GM21447 (cell line): ENCODE data around the gene CEP41.
"Not testable (repeated sequence)": the region's sequence is repeated elsewhere in the genome, so short reads cannot be mapped to it uniquely, and the experiment has no call there.

Experiments used
- ATAC-seq: cut with Tn5 transposase; IDR thresholded peaks from one replicate; pipeline ENCODE4 v1.9.1; 2021; ENCODE audit not compliant: unreplicated experiment

The CEP41 gene

GRCh38 chr7:130390486-130390885, 50.3 kb downstream of the CEP41 start:
- no peak for ATAC-seq

DNA sequence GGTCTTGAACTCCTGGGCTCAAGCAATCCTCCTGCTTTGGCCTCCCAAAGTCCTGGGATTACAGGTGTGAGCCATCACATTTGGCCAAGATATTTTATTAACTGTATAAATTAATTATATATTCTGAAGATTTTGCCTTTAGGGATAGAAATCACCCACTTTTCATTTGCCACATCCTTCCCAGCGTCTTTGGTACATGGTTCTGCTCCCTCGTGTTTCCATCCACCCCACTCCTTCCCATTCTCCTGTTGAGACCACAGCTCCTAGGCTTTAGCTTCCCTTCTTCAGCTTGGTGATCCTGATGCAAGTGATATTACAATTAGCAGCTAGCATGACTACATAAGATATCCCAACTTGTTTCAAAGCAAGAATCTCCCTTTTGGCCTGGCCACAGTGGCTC, 52.1 kb downstream of the CEP41 start:
- no peak for ATAC-seq

DNA sequence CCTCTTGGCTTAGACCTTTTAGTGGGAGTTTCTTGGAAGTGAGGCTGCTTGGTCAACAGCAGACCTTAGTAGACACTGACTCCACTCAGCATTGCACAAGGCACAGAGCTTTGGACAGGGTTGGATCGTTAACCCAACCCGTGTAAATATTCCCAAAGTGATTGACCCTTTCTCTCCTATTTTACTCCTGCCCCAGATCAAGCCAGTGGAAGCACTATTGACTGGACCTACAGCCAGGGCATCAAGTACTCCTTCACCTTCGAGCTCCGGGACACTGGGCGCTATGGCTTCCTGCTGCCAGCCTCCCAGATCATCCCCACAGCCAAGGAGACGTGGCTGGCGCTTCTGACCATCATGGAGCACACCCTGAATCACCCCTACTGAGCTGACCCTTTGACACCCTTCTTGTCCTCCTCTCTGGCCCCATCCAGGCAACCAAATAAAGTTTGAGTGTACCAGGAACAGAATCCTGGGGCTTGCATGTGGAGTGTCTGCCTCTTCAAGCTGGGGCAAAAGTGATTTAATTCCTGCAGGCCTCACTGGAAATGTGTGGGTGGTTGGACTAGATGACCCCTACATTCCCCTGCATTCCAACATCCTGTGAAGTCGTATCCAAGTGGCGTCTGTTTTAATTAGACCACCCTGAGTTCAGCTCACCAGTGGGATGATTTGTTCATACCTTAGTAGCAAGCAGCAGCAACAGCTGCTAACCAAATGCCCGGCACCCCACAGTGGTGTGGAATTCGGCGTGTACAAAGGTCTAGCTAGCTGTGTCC, 53.0 kb downstream of the CEP41 start:
- ATAC-seq, result no peak

- no peak for ATAC-seq
These were observed 53.5 kb downstream of the CEP41 start for GRCh38 chr7:130387306-130387627.

DNA sequence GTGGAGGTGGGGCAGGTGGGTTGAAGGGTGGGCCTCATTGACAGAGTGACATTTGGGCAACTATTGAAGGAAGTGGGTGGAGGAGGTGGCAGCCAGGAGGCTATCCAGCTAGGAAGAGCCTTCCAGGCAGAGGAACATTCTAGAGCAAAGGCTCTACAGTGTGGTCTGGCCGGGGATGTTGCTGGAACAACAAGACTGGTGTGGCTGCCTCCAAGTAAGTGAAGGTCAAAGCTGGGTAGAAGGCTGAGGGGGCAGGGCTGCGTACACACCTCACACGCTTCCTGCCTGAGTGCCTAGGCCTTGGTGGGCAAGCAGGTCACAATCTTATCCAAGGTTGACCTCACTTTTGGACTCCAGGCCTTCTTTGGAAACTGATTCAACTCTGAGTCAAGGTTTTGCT, 53.9 kb downstream of the CEP41 start:
- no peak for ATAC-seq

DNA sequence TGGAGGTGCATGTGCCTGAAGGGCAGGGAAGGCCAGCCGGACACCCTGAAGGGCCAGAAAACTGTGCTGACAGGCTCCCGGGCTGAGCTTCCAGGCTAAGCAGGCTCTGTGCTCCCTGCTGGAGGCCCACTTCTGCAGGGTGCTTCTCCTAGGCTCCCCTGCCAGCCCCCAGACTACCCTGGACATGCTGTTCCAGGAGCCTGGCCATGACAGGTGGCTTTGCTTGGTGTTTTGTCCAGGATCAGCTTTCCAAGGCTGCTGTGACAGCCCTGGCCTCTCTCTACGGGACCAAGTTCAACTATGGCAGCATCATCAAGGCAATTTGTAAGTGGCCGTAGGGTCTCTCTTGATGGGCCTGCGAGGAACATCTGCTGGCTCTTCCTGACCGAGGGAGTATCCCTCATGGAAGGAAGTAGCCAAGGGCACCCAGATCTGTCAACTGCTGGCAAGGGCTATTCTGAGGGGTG, 55.2 kb downstream of the CEP41 start:
- no peak for ATAC-seq

GRCh38 chr7:130384841-130385599, 55.8 kb downstream of the CEP41 start:
- ATAC-seq, result no peak

GRCh38 chr7:130384371-130384801, 56.4 kb downstream of the CEP41 start:
- ATAC-seq, result no peak

GRCh38 chr7:130383187-130383980, 57.4 kb downstream of the CEP41 start:
- ATAC-seq, result no peak

DNA sequence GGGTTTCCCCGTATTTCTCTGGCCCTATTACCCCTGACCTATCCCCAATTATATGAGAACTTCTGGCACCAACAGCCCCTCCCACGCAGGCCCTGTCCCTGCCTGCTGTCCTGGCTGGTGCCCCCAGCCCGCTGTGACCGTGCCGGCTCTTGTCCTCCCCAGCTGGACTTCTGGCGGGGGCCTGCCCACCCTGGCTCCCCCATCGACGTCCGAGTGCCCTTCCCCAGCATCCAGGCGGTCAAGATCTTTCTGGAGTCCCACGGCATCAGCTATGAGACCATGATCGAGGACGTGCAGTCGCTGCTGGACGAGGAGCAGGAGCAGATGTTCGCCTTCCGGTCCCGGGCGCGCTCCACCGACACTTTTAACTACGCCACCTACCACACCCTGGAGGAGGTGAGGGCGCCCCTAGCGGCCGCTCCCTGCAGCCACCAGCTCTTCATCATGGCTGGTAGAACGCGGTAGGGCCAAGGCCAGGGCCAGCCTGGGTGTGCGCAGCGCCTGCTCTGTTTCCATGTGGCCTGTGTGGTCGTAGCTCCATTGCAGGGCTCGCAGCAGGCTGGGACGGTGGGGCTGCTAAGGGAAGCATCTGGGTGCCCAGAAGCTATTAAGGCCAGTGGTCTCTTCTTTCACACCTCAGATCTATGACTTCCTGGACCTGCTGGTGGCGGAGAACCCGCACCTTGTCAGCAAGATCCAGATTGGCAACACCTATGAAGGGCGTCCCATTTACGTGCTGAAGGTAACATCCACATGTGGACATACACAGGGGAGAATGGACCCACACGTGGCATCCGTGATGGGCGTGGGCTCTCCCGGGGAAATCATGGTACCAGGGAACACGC, 59.1 kb downstream of the CEP41 start:
- no peak for ATAC-seq

DNA sequence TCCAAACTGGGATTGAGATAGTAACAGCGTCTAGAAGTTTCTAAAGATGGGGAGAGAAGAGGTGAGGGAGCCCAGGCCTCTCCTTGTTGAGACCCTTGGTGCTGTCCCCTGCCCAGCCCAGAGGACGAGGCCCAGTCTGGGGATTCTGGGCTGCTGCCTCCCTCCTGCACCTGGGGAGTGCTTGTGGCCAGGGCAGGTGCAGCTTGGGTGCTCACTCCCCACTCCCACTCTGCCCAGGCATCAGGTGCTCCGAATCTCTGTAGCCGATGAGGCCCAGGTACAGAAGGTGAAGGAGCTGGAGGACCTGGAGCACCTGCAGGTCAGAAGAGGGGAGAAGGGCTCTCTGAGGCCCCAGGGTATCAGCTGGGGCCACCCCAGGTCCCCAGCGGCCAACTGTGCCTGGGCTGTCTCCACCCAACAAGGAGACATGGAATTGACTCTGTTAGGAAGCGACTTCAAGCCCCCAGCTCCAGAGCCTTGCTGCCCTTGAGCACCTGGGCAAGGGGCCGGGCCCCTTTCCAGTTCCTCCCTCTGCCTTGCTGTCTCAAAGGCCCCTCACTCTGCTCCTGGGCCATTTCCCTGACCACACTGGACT, 59.9 kb downstream of the CEP41 start:
- ATAC-seq, result no peak

DNA sequence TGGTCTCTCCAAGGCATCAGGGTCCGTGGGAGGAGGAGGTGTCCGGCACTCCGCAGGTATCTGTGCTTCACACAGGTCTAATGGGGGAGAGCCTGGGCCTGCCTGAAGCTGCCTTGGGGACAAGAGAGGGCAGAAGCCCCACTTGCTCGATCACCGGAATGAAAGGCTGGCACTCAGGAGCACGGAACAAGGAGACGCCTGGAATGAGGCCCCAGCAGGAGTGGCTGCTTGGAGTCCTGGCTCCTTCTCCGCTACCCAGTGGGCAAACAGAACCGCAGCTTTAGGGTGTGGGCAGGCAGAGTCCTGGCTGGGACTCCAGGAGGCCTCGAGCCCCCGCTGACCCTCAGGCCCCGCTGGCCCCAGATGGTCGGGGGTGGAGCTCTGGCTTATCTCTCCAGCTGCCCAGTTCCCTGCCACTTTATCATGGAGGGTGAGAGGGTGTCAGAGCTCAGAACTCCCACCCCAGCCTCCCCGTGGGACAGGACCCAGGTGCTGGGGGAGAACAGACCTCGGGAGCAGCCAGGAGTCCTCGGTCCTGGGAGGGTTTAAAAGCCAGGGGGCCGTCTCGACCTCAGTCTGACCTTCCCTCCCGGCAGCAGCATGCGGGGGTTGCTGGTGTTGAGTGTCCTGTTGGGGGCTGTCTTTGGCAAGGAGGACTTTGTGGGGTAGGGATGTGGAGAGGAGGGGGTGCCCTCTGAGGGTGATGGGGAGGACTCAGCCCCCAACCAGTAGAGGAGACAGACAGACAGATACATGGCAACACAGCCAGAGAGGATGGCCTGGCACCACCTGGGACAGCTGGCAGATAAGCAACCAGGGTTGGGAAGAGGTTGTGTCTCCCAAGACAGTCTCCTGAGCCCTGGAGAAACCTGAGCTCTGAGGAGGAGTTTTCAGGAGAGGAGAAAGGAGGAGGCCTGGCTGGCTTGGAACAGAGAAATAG, 60.6 kb downstream of the CEP41 start, which contains the start of gene CPA1:
TSS of gene CPA1 (plus strand) at position 574 of the 940 bp plus-strand sequence. CDS start at position 601, 27 bp downstream.
- ATAC-seq, result no peak

DNA sequence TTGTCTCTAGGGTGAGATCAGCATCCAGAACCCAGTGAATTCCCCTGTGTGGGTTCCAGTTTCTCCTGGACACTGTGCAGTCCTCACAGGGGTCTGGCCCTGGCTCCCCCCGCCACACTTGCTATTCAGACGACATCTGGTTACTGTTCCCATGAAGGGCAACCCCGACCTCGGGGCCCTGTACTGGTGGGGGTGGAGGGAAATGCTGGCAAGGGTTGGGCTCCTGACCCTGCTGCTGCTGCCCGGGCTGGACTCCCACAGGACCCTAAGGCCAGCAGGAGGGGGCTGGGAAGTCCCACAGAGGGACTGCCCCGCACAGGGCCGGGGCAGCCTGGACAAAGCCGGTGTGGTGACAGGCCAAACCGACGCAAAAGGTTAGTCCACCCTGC, 61.3 kb downstream of the CEP41 start:
- no peak for ATAC-seq

DNA sequence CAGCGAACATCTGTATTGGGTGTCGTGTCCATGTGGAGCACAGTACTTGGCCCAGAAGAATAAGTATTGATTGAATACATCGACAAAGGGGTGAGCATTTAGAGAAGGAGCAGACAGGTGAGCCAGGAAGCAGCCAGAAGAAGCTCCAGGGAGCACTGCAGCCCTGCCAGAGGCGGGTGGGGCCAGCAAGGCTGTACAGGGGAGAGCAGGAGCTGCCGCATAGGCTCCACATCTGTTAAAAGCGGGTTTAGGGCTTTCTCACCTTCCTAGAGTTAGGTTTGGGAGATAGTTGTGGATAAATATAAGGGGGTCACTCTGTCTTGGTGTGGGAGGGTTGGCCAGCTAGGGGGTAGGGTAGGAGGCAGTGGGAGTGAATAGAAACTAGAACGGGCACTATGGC, 61.8 kb downstream of the CEP41 start:
- no peak for ATAC-seq

DNA sequence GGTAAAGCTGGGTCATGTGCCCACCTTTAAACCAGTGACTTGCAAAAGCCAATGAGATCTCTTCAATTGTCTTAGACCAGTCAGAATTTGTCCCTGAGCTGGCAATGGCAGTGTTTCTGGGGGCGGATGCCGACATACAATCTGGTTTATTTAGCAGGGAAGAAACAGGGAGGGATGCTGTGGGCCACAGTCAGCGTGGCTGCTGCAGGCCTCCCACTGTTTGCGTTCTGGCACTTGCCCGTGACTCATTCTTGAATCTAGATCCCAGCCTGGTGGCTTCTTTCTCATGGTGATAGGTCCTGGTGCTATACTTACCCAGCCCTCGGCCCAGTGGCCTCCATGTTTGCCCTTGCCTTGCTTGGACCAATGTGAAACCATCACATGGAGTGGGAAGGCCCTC, 63.6 kb downstream of the CEP41 start:
- ATAC-seq, result no peak

GRCh38 chr7:130376461-130376860, 64.4 kb downstream of the CEP41 start:
- not testable (repeated sequence) for ATAC-seq

- no peak for ATAC-seq
These were observed 66.3 kb downstream of the CEP41 start for GRCh38 chr7:130374507-130374906.

DNA sequence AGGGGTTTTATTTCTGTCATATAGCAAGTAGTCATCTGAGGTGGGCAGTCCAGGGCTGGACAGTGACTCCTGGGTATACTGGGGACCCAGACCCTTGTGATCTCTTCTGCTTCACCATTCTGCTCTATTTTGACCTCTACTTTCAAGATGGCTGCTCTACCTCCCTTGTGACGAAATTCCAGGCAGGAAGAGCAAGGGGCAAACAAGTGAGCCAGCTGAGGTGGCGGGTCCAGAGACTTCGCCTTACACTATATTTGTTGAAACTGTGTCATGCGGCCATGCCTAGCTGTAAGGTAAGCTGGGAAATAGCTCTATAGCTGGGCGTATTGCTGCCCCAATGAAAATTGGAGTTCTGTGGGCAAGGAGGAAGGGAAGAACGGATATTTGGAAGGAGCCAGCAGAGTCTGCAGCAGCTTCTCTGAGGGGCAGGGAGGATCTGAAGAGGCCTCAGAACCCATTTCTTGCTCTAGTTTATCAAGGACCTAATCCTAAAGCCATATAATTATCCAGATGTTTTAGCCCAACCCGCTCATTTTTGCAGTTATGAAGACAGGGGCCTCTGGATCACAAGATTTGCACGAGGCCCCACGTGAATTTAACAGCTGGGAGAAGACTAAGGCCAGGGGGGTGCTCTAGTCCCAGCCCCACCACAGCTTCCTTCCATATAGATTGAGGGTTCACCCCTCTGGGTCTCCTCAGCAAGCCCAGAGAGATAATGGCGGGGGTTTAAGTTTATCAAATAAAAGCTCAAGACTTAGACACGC, 68.2 kb downstream of the CEP41 start:
- no peak for ATAC-seq
